A673 (cell line): ENCODE results near the gene ECE1. TPM values are rescaled to one million over a fixed set of nuclear protein-coding genes. Genes with fewer than 3 reads are reported as not detected.

ENCODE experiments used
- BruUV-seq: library from RNA; stranded (reverse); fragments of 400-500 nt; replicated peaks from 2 replicates; lab custom pipeline; 2021; lab: Mats Ljungman, UMichigan
- CTCF ChIA-PET: fragments of 300-600 bp; sonication (Branson Sonifier 250); formaldehyde crosslinking; loops from one replicate; lab custom pipeline; 2022; ENCODE audit warnings: antibody characterized with exemption; lab: Charles Lee
- POLR2A ChIA-PET: fragments of 300-600 bp; sonication (Branson Sonifier 250); formaldehyde crosslinking; loops from one replicate; lab custom pipeline; 2022; ENCODE audit warnings: antibody characterized with exemption; ENCODE audit not compliant: low non-redundant PET; lab: Charles Lee
- DNase-seq: peaks from one replicate; pipeline ENCODE4 v3.0.0-alpha.2; 2015; ENCODE audit warnings: low spot score
- H3K27ac ChIP-seq: fragments of 200-600 bp; sonication (generic); 2 replicates; pipeline ENCODE4 v1.5.1; 2016; ENCODE audit warnings: mixed run types, low read depth, mild to moderate bottlenecking, mixed read lengths, antibody characterized with exemption, low read length; ENCODE audit not compliant: poor library complexity, severe bottlenecking
- H3K27me3 ChIP-seq: fragments of 200-600 bp; sonication (generic); replicated peaks from 2 replicates; pipeline ENCODE4 v1.6.1; 2017; ENCODE audit warnings: mixed run types, low read depth, mild to moderate bottlenecking, mixed read lengths, antibody characterized with exemption, low read length; ENCODE audit not compliant: insufficient read depth, poor library complexity
- H3K36me3 ChIP-seq: fragments of 200-600 bp; sonication (generic); 2 replicates; pipeline ENCODE4 v1.6.1; 2016; ENCODE audit warnings: mixed run types, mild to moderate bottlenecking, mixed read lengths, antibody characterized with exemption, low read length; ENCODE audit not compliant: insufficient read depth, poor library complexity, severe bottlenecking
- H3K4me1 ChIP-seq: fragments of 200-600 bp; sonication (generic); 2 replicates; pipeline ENCODE4 v1.6.1; 2017; ENCODE audit warnings: mixed run types, mild to moderate bottlenecking, mixed read lengths, antibody characterized with exemption, low read length; ENCODE audit not compliant: insufficient read depth, poor library complexity, severe bottlenecking
- H3K4me3 ChIP-seq: fragments of 200-600 bp; sonication (generic); 2 replicates; pipeline ENCODE4 v1.5.1; 2016; ENCODE audit warnings: low read depth, mixed run types, mild to moderate bottlenecking, mixed read lengths, low read length; ENCODE audit not compliant: poor library complexity, severe bottlenecking
- H3K9me3 ChIP-seq: fragments of 200-600 bp; sonication (generic); 2 replicates; pipeline ENCODE4 v1.6.1; 2016; ENCODE audit warnings: mixed run types, low read depth, mild to moderate bottlenecking, mixed read lengths, antibody characterized with exemption, low read length; ENCODE audit not compliant: poor library complexity, severe bottlenecking
- EZH2 ChIP-seq: fragments of 200-600 bp; sonication (generic); IDR thresholded peaks from 2 replicates; pipeline ENCODE4 v1.6.1; 2017; ENCODE audit warnings: borderline replicate concordance, low read depth, mild to moderate bottlenecking, mixed read lengths, antibody characterized with exemption, low read length; ENCODE audit not compliant: poor library complexity, severe bottlenecking
- intact Hi-C: fragments of 100-400 bp; cut with micrococcal nuclease; formaldehyde crosslinking; loops from one replicate; pipeline ENCODE4 v1.10.0; 2022; ENCODE audit not compliant: unreplicated experiment
- total RNA-seq: library from RNA; stranded (reverse); gene quantifications from 2 replicates; pipeline ENCODE4 v1.2.3, GENCODE V29; 2021
- TF ChIP-seq, protein P1 (sequence below): fragments of 300-800, 200-600 bp; sonication (generic); conservative IDR thresholded peaks from 2 replicates; pipeline ENCODE4 v1.5.1; 2017; ENCODE audit warnings: low read depth, mild to moderate bottlenecking, antibody characterized with exemption, low read length, moderate library complexity, mixed read lengths

Gene ECE1
- total RNA-seq, 1 experiment from 2014 or later = 31.5 TPM

DNA sequence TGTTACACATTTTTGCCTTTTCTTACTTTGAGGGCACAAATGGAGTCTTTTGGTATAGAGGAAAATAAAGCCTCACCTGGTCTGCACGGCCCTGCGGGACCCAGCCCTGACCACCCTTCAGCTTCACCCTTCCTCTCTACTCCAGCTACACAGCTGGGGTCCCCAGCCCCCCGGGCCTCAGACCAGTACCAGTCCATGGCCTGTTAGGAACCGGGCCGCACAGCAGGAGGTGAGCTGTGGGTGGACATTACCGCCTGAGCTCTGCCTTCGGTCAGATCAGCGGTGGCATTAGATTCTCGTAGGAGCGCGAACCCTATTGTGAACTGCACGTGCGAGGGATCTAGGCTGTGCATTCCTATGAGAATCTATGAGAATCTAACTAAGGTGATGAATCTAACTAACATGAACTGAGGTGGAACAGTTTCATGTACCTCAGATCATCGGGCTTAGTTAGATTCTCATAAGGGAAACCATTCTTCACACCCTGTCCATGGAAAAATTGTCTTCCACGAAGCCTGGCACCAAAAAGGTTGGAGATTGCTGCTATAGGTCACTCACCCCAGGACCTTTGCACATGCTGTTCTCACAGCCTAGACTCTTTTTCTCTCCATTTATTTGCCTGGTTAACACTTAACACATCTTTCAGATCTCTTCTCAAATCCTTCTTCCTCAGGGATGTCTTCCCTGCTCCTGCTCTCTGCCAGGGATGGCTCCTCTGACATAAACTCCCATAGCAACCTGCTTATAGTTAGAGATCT lies 37.5 kb upstream of the ECE1 start:
- no TSS peak for BruUV-seq
- ChIA-PET POLR2A (no interaction called here), CTCF (interaction anchor here (2.5 kb wide), 1 partner anchor 72 kb away, joined by 8 read pairs; no protein-coding TSS in a partner anchor)
- H3K27me3 ChIP-seq = no peaks in the 10 kb centered on the region
- no peak overlapping the region for H3K27ac ChIP-seq
- H3K4me3 ChIP-seq = no peak overlapping the region
- H3K36me3 ChIP-seq = no peaks in the 10 kb centered on the region
- DNase-seq = no peak
- TF ChIP-seq, protein P1, sequence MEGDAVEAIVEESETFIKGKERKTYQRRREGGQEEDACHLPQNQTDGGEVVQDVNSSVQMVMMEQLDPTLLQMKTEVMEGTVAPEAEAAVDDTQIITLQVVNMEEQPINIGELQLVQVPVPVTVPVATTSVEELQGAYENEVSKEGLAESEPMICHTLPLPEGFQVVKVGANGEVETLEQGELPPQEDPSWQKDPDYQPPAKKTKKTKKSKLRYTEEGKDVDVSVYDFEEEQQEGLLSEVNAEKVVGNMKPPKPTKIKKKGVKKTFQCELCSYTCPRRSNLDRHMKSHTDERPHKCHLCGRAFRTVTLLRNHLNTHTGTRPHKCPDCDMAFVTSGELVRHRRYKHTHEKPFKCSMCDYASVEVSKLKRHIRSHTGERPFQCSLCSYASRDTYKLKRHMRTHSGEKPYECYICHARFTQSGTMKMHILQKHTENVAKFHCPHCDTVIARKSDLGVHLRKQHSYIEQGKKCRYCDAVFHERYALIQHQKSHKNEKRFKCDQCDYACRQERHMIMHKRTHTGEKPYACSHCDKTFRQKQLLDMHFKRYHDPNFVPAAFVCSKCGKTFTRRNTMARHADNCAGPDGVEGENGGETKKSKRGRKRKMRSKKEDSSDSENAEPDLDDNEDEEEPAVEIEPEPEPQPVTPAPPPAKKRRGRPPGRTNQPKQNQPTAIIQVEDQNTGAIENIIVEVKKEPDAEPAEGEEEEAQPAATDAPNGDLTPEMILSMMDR = no peak
- peaks cover 52% of the 10 kb centered on the region for H3K4me1 ChIP-seq
- intact Hi-C loops = no loop called here
- no peaks in the 10 kb centered on the region for H3K9me3 ChIP-seq

DNA sequence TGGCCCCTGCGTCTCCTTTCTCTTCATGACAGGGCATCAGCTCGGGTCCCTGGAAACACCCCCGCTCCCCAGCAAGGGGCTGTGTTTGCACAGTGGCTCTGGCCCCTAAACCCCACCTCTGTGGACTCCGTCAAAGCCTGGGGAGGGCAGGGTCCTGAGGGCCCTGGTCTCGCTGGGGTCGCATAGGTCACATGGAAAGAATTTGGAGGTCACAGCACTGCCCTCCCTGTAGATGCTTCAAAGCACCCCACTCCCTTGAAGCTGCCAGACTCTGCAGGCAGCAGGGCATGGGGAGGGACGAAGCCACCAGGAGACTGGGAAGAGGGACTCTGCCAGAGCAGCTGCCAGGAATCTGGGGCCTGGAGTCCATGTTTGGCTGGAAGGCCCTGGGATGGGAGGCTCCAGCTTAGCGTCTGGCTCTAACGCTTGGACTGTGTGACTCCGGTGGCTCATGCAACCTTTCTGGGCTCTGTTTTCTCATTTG lies 36.6 kb upstream of the ECE1 start:
- no peak for TF ChIP-seq EZH2
- TF ChIP-seq, protein P1 = no peak
- H3K9me3 ChIP-seq = no peaks in the 10 kb centered on the region
- DNase-seq = no peak
- H3K36me3 ChIP-seq = no peaks in the 10 kb centered on the region
- no peaks in the 10 kb centered on the region for H3K27me3 ChIP-seq
- no peak overlapping the region for H3K4me3 ChIP-seq
- CTCF ChIA-PET = interaction anchor here (2.5 kb wide), 1 partner anchor 72 kb away, joined by 8 read pairs; no protein-coding TSS in a partner anchor
- BruUV-seq = no TSS peak
- H3K27ac ChIP-seq = no peak overlapping the region
- intact Hi-C loops = no loop called here
- H3K4me1 ChIP-seq = peaks cover 50% of the 10 kb centered on the region
- POLR2A ChIA-PET = no interaction called here

DNA sequence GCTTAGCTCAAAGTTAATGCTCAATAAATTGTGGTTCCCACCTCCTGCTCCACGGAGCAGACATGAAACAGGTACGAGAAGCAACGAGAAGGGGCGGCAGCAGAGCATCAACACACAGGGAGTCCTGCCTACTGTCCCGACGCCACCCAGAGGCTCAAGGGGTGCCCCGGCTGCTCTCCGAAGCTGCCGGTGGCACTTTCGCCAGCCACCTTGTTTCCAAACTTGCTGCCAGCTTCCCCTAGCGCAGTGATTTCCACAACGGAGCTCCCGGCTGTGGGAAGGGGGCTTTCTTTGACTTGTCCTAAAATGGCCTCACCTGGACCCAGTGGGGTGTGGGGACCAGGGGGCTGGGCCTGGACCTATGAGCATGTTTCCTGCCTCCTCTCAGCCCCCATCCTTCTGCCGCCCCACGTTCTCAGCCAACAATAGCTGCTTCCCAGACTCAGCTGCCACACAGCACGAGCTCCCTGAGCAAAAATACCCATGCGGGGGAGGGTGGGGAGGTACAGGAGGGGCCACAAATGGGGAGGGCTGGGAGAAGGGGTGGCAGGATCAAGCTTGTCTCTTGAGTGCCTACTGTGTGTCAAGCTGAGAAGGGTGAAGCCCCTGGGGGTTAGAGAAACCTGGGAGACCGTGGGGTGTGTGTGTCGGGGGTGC lies 35.6 kb upstream of the ECE1 start:
- DNase-seq = no peak
- Histone ChIP-seq H3K4me1 (peaks cover 46% of the 10 kb centered on the region), H3K27ac (peak overlapping the region; percentile 86), H3K9me3 (no peaks in the 10 kb centered on the region), H3K27me3 (no peaks in the 10 kb centered on the region), H3K36me3 (no peaks in the 10 kb centered on the region), H3K4me3 (no peak overlapping the region)
- intact Hi-C loops = no loop called here
- BruUV-seq = no TSS peak
- ChIA-PET CTCF (interaction anchor here (0.6 to 2.5 kb wide), 4 partner anchors 8 to 71 kb away, joined by 3 to 8 read pairs (median 3); no protein-coding TSS in a partner anchor), POLR2A (interaction anchor here (0.6 kb wide), 1 partner anchor 10 kb away, joined by 3 read pairs; no protein-coding TSS in a partner anchor)
- TF ChIP-seq EZH2 = no peak
